ENCODE results near the gene ERICH6. TPM values are rescaled to one million over a fixed set of nuclear protein-coding genes. Genes with fewer than 3 reads are reported as not detected.

The ERICH6 gene
- total RNA-seq, 4 donors from 2014 or later = not detected

DNA sequence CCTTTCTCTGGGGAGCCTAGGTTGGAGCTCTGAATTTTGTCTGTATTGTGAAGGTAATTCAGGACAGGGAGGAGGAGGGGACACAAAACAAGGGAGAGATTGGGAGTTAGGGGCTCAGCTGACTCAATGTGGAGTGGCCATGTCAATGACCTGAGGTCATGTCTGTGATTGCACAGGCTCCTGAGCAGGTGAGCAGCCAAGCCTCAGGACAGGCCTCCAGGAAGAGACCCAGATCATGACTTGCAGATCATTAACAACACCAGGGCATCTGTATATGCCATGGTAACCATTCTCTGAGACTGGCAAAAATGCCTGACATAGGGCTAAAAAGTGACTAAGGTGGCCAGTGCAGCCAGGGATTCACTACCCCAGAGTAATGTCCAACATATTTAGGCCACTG lies 20.9 kb downstream of the ERICH6 start:
- TF ChIP-seq, protein P1, sequence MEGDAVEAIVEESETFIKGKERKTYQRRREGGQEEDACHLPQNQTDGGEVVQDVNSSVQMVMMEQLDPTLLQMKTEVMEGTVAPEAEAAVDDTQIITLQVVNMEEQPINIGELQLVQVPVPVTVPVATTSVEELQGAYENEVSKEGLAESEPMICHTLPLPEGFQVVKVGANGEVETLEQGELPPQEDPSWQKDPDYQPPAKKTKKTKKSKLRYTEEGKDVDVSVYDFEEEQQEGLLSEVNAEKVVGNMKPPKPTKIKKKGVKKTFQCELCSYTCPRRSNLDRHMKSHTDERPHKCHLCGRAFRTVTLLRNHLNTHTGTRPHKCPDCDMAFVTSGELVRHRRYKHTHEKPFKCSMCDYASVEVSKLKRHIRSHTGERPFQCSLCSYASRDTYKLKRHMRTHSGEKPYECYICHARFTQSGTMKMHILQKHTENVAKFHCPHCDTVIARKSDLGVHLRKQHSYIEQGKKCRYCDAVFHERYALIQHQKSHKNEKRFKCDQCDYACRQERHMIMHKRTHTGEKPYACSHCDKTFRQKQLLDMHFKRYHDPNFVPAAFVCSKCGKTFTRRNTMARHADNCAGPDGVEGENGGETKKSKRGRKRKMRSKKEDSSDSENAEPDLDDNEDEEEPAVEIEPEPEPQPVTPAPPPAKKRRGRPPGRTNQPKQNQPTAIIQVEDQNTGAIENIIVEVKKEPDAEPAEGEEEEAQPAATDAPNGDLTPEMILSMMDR (IDR thresholded peaks at IDR 0.05) = no peak
- no peak for TF ChIP-seq POLR2A (IDR thresholded peaks at IDR 0.05)
- no peak overlapping the region for H3K4me3 ChIP-seq (ENCODE audit: low read depth, poor library complexity, severe bottlenecking)
- intact Hi-C loops (cut with DNase I; ENCODE audit: low total_unique reads) = no loop called here
- DNase-seq (ENCODE audit: low spot score in 2 of 2) = no peak

- WGBS, 2 donors = 44 to 84% methylated on average over 1 of the region's 1 CpG
- no peak overlapping the region for H3K4me3 ChIP-seq (ENCODE audit: low read depth, poor library complexity, severe bottlenecking)
- no peak for TF ChIP-seq POLR2A (IDR thresholded peaks at IDR 0.05)
- TF ChIP-seq, protein P1 (IDR thresholded peaks at IDR 0.05) = no peak
- intact Hi-C loops (cut with DNase I; ENCODE audit: low total_unique reads) = no loop called here
- no peak for DNase-seq (ENCODE audit: low spot score in 2 of 2)
These were observed 21.4 kb downstream of the ERICH6 start for GRCh38 chr3:150682279-150682678.

- intact Hi-C loops (cut with DNase I; ENCODE audit: low total_unique reads) = no loop called here
- TF ChIP-seq POLR2A (IDR thresholded peaks at IDR 0.05) = no peak
- TF ChIP-seq, protein P1 (IDR thresholded peaks at IDR 0.05) = no peak
- no peak overlapping the region for H3K4me3 ChIP-seq (ENCODE audit: low read depth, poor library complexity, severe bottlenecking)
- 46 to 67% methylated on average over 2 of the region's 2 CpGs for WGBS, 2 donors
- DNase-seq (ENCODE audit: low spot score in 2 of 2) = no peak
These were observed 22.7 kb downstream of the ERICH6 start for GRCh38 chr3:150681057-150681456.

GRCh38 chr3:150680562-150680961 lies 23.2 kb downstream of the ERICH6 start:
- intact Hi-C loops (cut with DNase I; ENCODE audit: low total_unique reads) = no loop called here
- TF ChIP-seq, protein P1 (IDR thresholded peaks at IDR 0.05) = no peak
- no peak for TF ChIP-seq POLR2A (IDR thresholded peaks at IDR 0.05)
- 88 to 91% methylated on average over 5 of the region's 5 CpGs for WGBS, 2 donors
- no peak overlapping the region for H3K4me3 ChIP-seq (ENCODE audit: low read depth, poor library complexity, severe bottlenecking)
- DNase-seq (ENCODE audit: low spot score in 2 of 2) = no peak

- intact Hi-C loops (cut with DNase I; ENCODE audit: low total_unique reads) = no loop called here
- no peak for DNase-seq (ENCODE audit: low spot score in 2 of 2)
- TF ChIP-seq, protein P1 (IDR thresholded peaks at IDR 0.05) = no peak
- TF ChIP-seq POLR2A (IDR thresholded peaks at IDR 0.05) = no peak
- H3K4me3 ChIP-seq (ENCODE audit: low read depth, poor library complexity, severe bottlenecking) = no peak overlapping the region
These were observed 28.1 kb downstream of the ERICH6 start for GRCh38 chr3:150675587-150675986.

DNA sequence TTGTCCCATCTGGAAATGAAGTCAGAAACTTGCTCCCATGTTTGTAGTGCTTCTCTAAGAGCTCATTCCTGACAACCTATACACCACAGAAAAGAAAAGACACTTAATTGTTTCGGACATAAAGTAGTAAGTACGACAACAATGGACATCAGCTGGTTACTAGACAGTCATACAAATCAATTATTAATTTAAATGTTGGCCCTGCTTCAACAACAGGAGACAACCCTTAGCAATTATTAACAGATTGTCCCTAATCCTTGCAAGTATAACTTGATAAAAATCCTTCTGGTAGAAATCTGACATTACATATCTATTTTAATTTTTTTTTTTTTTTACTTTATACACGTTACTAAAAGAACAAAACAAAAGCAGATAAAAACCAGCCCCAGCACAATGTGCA lies 29.8 kb downstream of the ERICH6 start:
- intact Hi-C loops (cut with DNase I; ENCODE audit: low total_unique reads) = no loop called here
- 76% methylated on average over 3 of the region's 3 CpGs for WGBS, 2 donors
- DNase-seq (ENCODE audit: low spot score in 2 of 2) = no peak
- no peak for TF ChIP-seq POLR2A (IDR thresholded peaks at IDR 0.05)
- TF ChIP-seq, protein P1 (IDR thresholded peaks at IDR 0.05) = no peak
- no peak overlapping the region for H3K4me3 ChIP-seq (ENCODE audit: low read depth, poor library complexity, severe bottlenecking)
